ENCODE measurements around the gene DHCR24.

DNA sequence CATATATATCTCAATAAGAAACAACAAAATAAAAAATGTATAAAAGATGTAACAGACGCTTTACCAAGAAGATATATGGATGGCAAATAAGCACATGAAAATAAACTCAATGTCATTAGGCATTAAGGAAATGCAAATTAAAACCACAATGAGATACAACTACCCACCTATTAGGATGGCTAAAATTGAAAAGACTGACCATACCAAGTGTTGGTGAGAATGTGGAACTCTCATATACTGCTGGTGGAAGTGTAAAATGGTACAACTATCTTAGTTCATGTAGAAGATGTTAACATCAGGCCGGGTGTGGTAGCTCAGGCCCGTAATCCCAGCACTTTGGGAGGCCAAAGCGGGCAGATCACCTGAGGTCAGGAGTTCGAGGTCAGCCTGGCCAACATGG, 43.5 kb downstream of the DHCR24 start:
- TF ChIP-seq, protein P1, sequence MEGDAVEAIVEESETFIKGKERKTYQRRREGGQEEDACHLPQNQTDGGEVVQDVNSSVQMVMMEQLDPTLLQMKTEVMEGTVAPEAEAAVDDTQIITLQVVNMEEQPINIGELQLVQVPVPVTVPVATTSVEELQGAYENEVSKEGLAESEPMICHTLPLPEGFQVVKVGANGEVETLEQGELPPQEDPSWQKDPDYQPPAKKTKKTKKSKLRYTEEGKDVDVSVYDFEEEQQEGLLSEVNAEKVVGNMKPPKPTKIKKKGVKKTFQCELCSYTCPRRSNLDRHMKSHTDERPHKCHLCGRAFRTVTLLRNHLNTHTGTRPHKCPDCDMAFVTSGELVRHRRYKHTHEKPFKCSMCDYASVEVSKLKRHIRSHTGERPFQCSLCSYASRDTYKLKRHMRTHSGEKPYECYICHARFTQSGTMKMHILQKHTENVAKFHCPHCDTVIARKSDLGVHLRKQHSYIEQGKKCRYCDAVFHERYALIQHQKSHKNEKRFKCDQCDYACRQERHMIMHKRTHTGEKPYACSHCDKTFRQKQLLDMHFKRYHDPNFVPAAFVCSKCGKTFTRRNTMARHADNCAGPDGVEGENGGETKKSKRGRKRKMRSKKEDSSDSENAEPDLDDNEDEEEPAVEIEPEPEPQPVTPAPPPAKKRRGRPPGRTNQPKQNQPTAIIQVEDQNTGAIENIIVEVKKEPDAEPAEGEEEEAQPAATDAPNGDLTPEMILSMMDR (optimal IDR thresholded peaks at IDR 0.05 in 1 of 3, IDR thresholded peaks at IDR 0.05 in 1 of 3, conservative IDR thresholded peaks at IDR 0.05 in 1 of 3; ENCODE audit: extremely low read depth in 1 of 3, insufficient read depth in 2 of 3, low read length in 3 of 3): no peak
- no peak for TF ChIP-seq EZH2 (IDR thresholded peaks at IDR 0.05; ENCODE audit: low read length)

Data from keratinocyte (primary cell).